ENCODE results near the gene RPL27A. TPM values are rescaled to one million over a fixed set of nuclear protein-coding genes. Genes with fewer than 3 reads are reported as not detected.

RPL27A gene
- total RNA-seq, 1 experiment from 2014 or later, result 1,055 TPM

DNA sequence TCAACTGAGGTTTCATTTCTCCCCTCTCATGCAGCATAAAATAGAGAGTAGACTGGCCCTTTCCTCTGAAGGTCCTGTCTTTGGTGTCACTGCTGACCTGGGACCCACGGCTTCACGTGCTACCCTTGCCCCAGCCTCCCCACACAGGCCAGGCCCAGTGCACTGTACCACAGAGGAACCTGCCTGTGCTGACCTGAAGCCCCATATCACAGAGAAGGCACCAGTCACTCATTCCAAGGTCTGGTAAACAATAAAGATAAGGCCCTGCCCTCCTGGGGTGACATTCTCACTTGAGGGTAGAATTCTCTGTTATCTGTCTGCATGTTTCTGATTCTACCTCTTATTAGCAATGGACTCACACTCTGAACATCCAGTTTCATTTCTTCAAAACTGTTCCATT, 51.3 kb downstream of the RPL27A start:
- DNase-seq (ENCODE audit: low read depth, low spot score) (no peak), ATAC-seq (no peak)
- peaks cover 9 to 25% of the 10 kb centered on the region in 2 experiments for H3K4me1 ChIP-seq (ENCODE audit: control insufficient read depth in 1 of 2, insufficient read depth in 2 of 2, low read length in 2 of 2)
- no peaks in the 10 kb centered on the region for H4K20me1 ChIP-seq (ENCODE audit: insufficient read depth)
- no peak overlapping the region for H3K27ac ChIP-seq (ENCODE audit: low read depth, low read length)
- ChIA-PET CTCF (no interaction called here), RAD21 (ENCODE audit: low non-redundant PET in 1 of 2, low total read pairs in 2 of 2, uncharacterized antibody in 2 of 2, unreplicated experiment in 2 of 2) (no interaction called here), POLR2A (no interaction called here)
- H3K9me2 ChIP-seq (ENCODE audit: insufficient read depth), result no peaks in the 10 kb centered on the region
- intact Hi-C loops (cut with micrococcal nuclease), result no loop called here
- TF ChIP-seq POLR2AphosphoS5 (IDR thresholded peaks at IDR 0.05; ENCODE audit: low read depth, low read length), result no peak
- no peak for TF ChIP-seq SRF (IDR thresholded peaks at IDR 0.05; ENCODE audit: low read depth)
- no peak for TF ChIP-seq ZNF274 (IDR thresholded peaks at IDR 0.05; ENCODE audit: low read depth, low read length)
- TF ChIP-seq SIN3A (IDR thresholded peaks at IDR 0.05; ENCODE audit: low read depth), result no peak
- TF ChIP-seq SP1 (IDR thresholded peaks at IDR 0.05; ENCODE audit: low read depth), result no peak
- TF ChIP-seq, protein P1, sequence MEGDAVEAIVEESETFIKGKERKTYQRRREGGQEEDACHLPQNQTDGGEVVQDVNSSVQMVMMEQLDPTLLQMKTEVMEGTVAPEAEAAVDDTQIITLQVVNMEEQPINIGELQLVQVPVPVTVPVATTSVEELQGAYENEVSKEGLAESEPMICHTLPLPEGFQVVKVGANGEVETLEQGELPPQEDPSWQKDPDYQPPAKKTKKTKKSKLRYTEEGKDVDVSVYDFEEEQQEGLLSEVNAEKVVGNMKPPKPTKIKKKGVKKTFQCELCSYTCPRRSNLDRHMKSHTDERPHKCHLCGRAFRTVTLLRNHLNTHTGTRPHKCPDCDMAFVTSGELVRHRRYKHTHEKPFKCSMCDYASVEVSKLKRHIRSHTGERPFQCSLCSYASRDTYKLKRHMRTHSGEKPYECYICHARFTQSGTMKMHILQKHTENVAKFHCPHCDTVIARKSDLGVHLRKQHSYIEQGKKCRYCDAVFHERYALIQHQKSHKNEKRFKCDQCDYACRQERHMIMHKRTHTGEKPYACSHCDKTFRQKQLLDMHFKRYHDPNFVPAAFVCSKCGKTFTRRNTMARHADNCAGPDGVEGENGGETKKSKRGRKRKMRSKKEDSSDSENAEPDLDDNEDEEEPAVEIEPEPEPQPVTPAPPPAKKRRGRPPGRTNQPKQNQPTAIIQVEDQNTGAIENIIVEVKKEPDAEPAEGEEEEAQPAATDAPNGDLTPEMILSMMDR (IDR thresholded peaks at IDR 0.05 in 2 of 3, conservative IDR thresholded peaks at IDR 0.05 in 1 of 3; ENCODE audit: borderline replicate concordance in 1 of 3, insufficient read depth in 1 of 3, low read depth in 2 of 3, low read length in 2 of 3), result no peak
- TF ChIP-seq EZH2phosphoT487 (IDR thresholded peaks at IDR 0.05; ENCODE audit: borderline replicate concordance), result no peak
- TF ChIP-seq ELF1 (IDR thresholded peaks at IDR 0.05; ENCODE audit: borderline replicate concordance, low read depth), result no peak
- TF ChIP-seq TCF7L2 (IDR thresholded peaks at IDR 0.05; ENCODE audit: borderline replicate concordance, extremely low read depth, insufficient read depth, insufficient read length), result no peak
- no peak for TF ChIP-seq ZFX (IDR thresholded peaks at IDR 0.05)
- no peak for TF ChIP-seq RAD21 (IDR thresholded peaks at IDR 0.05; ENCODE audit: low read depth)
- no peak for TF ChIP-seq EGR1 (IDR thresholded peaks at IDR 0.05; ENCODE audit: low read depth)
- H2AFZ ChIP-seq (ENCODE audit: low read depth, low read length, poor library complexity, severe bottlenecking), result no peak overlapping the region
- H3K9me3 ChIP-seq (ENCODE audit: control insufficient read depth in 1 of 2, insufficient read depth in 1 of 2, low read depth in 1 of 2, low read length in 2 of 2), result no peaks in the 10 kb centered on the region
- no peaks in the 10 kb centered on the region for H3K27me3 ChIP-seq (ENCODE audit: insufficient read depth, low read length)
- no peak overlapping the region for H3K4me3 ChIP-seq (replicated peaks in 1 of 2; ENCODE audit: low read depth in 1 of 2, low read length in 2 of 2)
- H3K9ac ChIP-seq (ENCODE audit: low read length), result no peak overlapping the region
- no peaks in the 10 kb centered on the region for H3K36me3 ChIP-seq (ENCODE audit: control insufficient read depth in 1 of 2, insufficient read depth in 2 of 2, low read length in 2 of 2)
- H3K4me2 ChIP-seq (ENCODE audit: low read length), result no peak overlapping the region
- no TSS peak for BruUV-seq (replicated peaks)
- no peaks in the 10 kb centered on the region for H3K79me2 ChIP-seq (ENCODE audit: insufficient read depth, low read length)
